Right lobe of liver (tissue), 4 donors: ENCODE data around the gene PCYOX1L.

ENCODE experiments used
- POLR2A ChIP-seq: fragments of 450-650 bp; IDR thresholded peaks from one replicate; pipeline ENCODE4 v1.6.1; 2017; ENCODE audit warnings: antibody characterized with exemption, mild to moderate bottlenecking
- TF ChIP-seq, protein P1 (sequence below), 4 donors: fragments of 200-600 bp in 3 of 4; fragments of 450-650 bp in 1 of 4; IDR thresholded peaks; one replicate each; pipeline versions ENCODE4 v1.5.1 to v1.8.0; 2016 to 2022; ENCODE audit warnings: antibody characterized with exemption in 4 of 4, mild to moderate bottlenecking in 2 of 4
- donor health status: DM: no; HTN: no; CAD: no.
- donor health status: DM: no; HTN: no; CAD: no.
- donor health status: DM: no; HTN: yes; CAD: no.

GRCh38 chr5:149309354-149309753 is 48.5 kb upstream of the PCYOX1L start:
- TF ChIP-seq, protein P1, sequence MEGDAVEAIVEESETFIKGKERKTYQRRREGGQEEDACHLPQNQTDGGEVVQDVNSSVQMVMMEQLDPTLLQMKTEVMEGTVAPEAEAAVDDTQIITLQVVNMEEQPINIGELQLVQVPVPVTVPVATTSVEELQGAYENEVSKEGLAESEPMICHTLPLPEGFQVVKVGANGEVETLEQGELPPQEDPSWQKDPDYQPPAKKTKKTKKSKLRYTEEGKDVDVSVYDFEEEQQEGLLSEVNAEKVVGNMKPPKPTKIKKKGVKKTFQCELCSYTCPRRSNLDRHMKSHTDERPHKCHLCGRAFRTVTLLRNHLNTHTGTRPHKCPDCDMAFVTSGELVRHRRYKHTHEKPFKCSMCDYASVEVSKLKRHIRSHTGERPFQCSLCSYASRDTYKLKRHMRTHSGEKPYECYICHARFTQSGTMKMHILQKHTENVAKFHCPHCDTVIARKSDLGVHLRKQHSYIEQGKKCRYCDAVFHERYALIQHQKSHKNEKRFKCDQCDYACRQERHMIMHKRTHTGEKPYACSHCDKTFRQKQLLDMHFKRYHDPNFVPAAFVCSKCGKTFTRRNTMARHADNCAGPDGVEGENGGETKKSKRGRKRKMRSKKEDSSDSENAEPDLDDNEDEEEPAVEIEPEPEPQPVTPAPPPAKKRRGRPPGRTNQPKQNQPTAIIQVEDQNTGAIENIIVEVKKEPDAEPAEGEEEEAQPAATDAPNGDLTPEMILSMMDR (IDR thresholded peaks at IDR 0.05), result no peak
- no peak for TF ChIP-seq POLR2A
